Nephron progenitor cell (in vitro differentiated cells): ENCODE measurements around the gene FPR3.

Experiments used
- DNase-seq: peaks from one replicate; pipeline ENCODE4 v3.0.0; 2021
- H3K27ac Mint-ChIP-seq: 2 replicates; pipeline ENCODE4 v1.8.0; 2021; ENCODE audit warnings: mild to moderate bottlenecking, moderate library complexity, mixed read lengths
- H3K27me3 Mint-ChIP-seq: 2 replicates; pipeline ENCODE4 v1.8.0; 2021; ENCODE audit warnings: mild to moderate bottlenecking, low read depth, mixed read lengths; ENCODE audit not compliant: poor library complexity
- H3K36me3 Mint-ChIP-seq: 2 replicates; pipeline ENCODE4 v1.8.0; 2021; ENCODE audit warnings: low read depth, mixed read lengths
- H3K4me1 Mint-ChIP-seq: 2 replicates; pipeline ENCODE4 v1.8.0; 2021; ENCODE audit warnings: mixed read lengths
- H3K4me3 Mint-ChIP-seq: 2 replicates; pipeline ENCODE4 v1.8.0; 2021; ENCODE audit warnings: mild to moderate bottlenecking, moderate library complexity, mixed read lengths
- H3K9me3 Mint-ChIP-seq: 2 replicates; pipeline ENCODE4 v1.8.0; 2021; ENCODE audit warnings: mild to moderate bottlenecking, moderate library complexity, mixed read lengths
- TF ChIP-seq, protein P1 (sequence below): fragments of 200-600 bp; sonication (generic); IDR thresholded peaks from 2 replicates; pipeline ENCODE4 v1.5.0; 2021; ENCODE audit warnings: antibody characterized with exemption

Gene FPR3

DNA sequence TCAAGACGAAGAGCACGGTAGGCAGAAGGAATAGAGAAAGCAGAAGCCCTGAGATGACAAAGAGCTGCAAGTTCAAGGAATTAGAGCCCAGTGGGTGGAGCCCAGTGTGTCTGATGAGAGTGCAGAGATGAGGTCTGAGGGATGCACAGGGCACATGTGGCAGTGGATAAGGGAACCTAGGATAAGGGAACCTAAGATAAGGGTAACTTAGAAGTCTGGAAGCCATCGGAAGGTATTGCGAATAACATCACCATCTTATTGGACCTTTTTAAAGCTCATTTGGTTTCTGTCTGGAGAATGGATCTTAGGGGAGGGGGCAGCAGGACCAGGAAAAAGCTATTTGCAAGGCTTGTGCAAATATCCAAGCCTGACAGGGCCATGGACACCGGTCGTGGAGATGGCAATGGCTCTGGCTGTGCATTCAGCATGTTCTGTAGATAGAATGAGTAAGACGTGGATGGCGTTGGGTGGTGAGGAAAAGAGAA, 1.3 kb downstream of the FPR3 start:
- DNase-seq = no peak
- Mint-ChIP-seq H3K27ac (no peak overlapping the region), H3K9me3 (peaks cover 91% of the 10 kb centered on the region), H3K4me1 (no peaks in the 10 kb centered on the region), H3K36me3 (no peaks in the 10 kb centered on the region), H3K27me3 (peaks cover 3% of the 10 kb centered on the region), H3K4me3 (no peak overlapping the region)
- TF ChIP-seq, protein P1, sequence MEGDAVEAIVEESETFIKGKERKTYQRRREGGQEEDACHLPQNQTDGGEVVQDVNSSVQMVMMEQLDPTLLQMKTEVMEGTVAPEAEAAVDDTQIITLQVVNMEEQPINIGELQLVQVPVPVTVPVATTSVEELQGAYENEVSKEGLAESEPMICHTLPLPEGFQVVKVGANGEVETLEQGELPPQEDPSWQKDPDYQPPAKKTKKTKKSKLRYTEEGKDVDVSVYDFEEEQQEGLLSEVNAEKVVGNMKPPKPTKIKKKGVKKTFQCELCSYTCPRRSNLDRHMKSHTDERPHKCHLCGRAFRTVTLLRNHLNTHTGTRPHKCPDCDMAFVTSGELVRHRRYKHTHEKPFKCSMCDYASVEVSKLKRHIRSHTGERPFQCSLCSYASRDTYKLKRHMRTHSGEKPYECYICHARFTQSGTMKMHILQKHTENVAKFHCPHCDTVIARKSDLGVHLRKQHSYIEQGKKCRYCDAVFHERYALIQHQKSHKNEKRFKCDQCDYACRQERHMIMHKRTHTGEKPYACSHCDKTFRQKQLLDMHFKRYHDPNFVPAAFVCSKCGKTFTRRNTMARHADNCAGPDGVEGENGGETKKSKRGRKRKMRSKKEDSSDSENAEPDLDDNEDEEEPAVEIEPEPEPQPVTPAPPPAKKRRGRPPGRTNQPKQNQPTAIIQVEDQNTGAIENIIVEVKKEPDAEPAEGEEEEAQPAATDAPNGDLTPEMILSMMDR = no peak

DNA sequence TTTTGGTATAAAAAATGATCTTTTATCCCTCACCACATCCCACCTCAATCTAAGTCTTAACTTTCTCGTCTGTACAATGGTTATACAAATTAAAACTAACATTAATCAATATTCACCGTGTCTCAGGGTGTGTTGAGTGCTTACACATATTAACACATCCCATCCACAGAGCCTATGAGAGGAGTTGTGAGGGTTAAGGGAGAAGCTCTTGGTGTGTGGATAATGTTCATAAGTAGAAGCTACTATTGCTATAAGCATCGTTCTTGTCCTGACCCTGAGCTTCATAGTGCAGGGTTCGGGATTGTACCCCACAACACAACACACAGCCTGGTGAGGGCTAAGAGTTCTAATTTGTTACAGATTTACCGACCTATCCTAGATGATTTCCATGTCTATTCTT, 2.5 kb downstream of the FPR3 start:
- Mint-ChIP-seq H3K27me3 (peaks cover 3% of the 10 kb centered on the region), H3K4me3 (no peak overlapping the region), H3K36me3 (no peaks in the 10 kb centered on the region), H3K4me1 (no peaks in the 10 kb centered on the region), H3K9me3 (peaks cover 89% of the 10 kb centered on the region), H3K27ac (no peak overlapping the region)
- TF ChIP-seq, protein P1 = no peak
- DNase-seq = no peak

DNA sequence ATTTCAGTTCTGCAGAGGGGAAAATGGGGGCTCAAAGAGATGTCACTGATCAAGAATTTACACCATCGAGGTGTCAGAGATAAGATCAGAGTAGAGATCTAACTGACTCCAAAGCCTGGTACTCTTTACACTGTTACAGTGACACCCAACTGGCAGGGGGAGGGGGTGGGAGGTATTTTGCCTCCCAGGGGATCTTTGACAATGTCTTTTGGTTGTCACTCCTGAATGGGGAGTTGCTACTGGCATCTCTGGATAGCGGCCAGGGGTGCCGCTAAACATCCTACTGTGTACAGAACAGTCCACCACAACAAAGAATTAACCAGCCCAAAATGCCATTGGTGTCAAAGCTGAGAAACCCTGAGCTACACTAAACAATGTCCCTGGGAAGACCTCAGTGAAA, 3.1 kb downstream of the FPR3 start:
- H3K4me1 Mint-ChIP-seq = no peaks in the 10 kb centered on the region
- no peak for DNase-seq
- H3K4me3 Mint-ChIP-seq = no peak overlapping the region
- no peaks in the 10 kb centered on the region for H3K36me3 Mint-ChIP-seq
- TF ChIP-seq, protein P1 = no peak
- H3K27me3 Mint-ChIP-seq = peaks cover 3% of the 10 kb centered on the region
- peaks cover 87% of the 10 kb centered on the region for H3K9me3 Mint-ChIP-seq
- no peak overlapping the region for H3K27ac Mint-ChIP-seq

DNA sequence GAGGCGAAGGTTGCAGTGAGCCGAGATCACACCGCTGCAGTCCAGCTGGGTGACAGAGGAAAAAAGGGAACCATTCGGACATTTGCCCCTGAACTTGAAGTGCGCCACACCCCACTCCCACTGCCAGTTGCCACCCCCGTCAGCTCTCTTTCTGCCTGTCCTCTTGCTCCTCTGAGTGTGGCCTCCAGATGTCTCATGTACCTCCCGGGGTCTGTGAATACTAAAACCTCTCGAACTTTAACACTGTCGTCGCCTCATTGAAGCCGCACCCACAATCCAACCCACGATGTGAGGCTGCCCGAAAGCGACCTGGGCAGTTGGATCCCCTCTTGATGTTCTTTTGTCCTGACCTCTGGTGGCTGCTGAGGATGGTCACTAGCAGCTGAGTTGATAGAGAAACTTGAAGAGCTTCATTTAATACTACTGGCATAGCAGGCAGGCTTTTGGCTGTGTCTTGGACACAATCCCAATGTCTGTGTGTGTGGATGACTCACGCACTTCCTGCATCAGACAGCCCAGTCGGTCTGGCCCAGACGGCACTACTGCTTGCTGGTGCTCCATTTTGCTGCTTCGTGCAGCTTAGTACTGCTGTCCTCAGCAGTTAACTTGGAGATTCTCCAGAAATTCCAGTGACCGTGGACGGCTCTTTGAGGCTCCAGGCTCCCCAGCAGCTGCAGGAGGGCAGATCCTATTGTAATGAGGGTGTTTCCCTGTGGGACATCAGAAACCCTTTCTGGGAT, 4.2 kb downstream of the FPR3 start:
- DNase-seq = no peak
- H3K4me1 Mint-ChIP-seq = no peaks in the 10 kb centered on the region
- H3K27me3 Mint-ChIP-seq = peaks cover 3% of the 10 kb centered on the region
- no peak overlapping the region for H3K27ac Mint-ChIP-seq
- TF ChIP-seq, protein P1 = no peak
- H3K9me3 Mint-ChIP-seq = peaks cover 86% of the 10 kb centered on the region
- H3K4me3 Mint-ChIP-seq = no peak overlapping the region
- no peaks in the 10 kb centered on the region for H3K36me3 Mint-ChIP-seq

DNA sequence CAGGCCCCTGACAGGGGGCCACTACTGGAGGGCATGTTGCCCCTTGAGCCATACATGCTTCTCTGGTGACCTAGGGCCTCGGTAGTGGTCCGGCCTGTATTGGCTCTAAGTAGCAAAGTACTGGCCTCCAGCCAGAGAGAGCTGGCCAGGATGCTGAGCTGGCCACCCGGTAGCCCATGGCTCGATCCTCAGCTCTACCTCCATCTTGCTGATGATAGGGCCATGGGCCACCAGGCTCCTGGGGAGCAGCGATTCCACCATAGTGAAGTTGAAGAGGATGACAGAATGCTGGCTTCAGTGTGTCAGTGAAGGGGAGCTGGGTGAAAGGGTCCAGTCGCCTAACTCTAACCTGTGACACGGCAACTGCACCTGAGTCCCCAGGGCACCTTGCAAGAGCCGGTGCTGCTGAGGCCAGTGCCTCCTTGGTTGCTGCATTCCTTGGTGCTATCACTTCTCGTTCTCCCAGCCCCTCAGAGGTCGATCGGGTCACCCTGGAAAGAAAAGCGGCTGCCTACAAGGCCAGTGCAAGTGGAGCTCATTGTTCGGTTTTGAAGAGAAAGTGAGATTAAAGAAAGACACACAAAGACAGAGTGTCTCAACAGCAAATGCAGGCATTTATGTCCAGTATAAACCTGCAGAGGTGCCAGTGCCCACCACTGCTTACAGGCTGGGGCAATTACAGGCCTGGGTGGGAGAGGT, 5.0 kb downstream of the FPR3 start:
- H3K27me3 Mint-ChIP-seq = peaks cover 3% of the 10 kb centered on the region
- no peak overlapping the region for H3K4me3 Mint-ChIP-seq
- H3K4me1 Mint-ChIP-seq = no peaks in the 10 kb centered on the region
- H3K36me3 Mint-ChIP-seq = no peaks in the 10 kb centered on the region
- TF ChIP-seq, protein P1 = no peak
- DNase-seq = no peak
- H3K27ac Mint-ChIP-seq = no peak overlapping the region
- H3K9me3 Mint-ChIP-seq = peaks cover 84% of the 10 kb centered on the region
